ENCODE data around the gene AHCYL2.

DNA sequence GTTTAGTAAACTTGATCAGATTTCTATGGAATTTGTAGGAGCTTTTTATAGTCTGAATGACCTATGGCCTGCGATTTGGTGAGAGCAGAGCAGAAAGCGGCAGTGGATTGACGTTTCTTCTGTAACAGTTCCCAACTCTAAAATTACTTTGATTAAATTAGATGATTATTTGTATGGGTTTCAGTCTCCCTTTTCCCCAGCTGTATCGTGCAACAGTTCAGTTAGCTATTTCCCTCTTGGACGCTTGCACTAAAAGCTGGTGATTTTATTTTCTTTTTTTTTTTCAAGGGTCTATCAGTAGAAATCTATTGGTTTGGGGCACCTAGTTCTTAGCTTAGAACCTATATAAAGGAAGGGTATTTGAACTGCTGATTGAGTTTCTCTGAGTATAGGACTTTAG lies 6.8 kb downstream of the AHCYL2 start:
- TF ChIP-seq, protein P1, sequence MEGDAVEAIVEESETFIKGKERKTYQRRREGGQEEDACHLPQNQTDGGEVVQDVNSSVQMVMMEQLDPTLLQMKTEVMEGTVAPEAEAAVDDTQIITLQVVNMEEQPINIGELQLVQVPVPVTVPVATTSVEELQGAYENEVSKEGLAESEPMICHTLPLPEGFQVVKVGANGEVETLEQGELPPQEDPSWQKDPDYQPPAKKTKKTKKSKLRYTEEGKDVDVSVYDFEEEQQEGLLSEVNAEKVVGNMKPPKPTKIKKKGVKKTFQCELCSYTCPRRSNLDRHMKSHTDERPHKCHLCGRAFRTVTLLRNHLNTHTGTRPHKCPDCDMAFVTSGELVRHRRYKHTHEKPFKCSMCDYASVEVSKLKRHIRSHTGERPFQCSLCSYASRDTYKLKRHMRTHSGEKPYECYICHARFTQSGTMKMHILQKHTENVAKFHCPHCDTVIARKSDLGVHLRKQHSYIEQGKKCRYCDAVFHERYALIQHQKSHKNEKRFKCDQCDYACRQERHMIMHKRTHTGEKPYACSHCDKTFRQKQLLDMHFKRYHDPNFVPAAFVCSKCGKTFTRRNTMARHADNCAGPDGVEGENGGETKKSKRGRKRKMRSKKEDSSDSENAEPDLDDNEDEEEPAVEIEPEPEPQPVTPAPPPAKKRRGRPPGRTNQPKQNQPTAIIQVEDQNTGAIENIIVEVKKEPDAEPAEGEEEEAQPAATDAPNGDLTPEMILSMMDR (IDR thresholded peaks at IDR 0.05; ENCODE audit: low read depth, low read length, poor library complexity, severe bottlenecking) = no peak
- no peak for TF ChIP-seq EZH2phosphoT487 (IDR thresholded peaks at IDR 0.05; ENCODE audit: borderline replicate concordance, low read length)
